Body of pancreas (tissue), 4 donors: ENCODE data around the gene FKBP1A.

Experiments used
- CTCF ChIP-seq, 7 experiments: fragments of 450-650 bp in 4 of 7; fragments of 200-600 bp in 3 of 7; sonication (generic) in 3 of 7; IDR thresholded peaks; one replicate each; pipeline ENCODE4 v1.5.1; 2016 to 2019; ENCODE audit warnings: antibody characterized with exemption in 7 of 7
- POLR2A ChIP-seq, 3 donors: fragments of 450-650 bp; IDR thresholded peaks; one replicate each; pipeline ENCODE4 v1.6.1; 2016; ENCODE audit warnings: antibody characterized with exemption in 3 of 3, mild to moderate bottlenecking in 2 of 3

GRCh38 chr20:1396702-1397101 is 3.8 kb upstream of the FKBP1A start:
- no peak for TF ChIP-seq CTCF (IDR thresholded peaks at IDR 0.05)
- no peak for TF ChIP-seq POLR2A (IDR thresholded peaks at IDR 0.05)
